HG03457 (cell line): Measurements from ENCODE around the gene GNPAT.

Source experiments
- ATAC-seq: cut with Tn5 transposase; IDR thresholded peaks from one replicate; pipeline ENCODE4 v1.9.1; 2021; ENCODE audit warnings: moderate number of reproducible peaks; ENCODE audit not compliant: unreplicated experiment

GNPAT gene

DNA sequence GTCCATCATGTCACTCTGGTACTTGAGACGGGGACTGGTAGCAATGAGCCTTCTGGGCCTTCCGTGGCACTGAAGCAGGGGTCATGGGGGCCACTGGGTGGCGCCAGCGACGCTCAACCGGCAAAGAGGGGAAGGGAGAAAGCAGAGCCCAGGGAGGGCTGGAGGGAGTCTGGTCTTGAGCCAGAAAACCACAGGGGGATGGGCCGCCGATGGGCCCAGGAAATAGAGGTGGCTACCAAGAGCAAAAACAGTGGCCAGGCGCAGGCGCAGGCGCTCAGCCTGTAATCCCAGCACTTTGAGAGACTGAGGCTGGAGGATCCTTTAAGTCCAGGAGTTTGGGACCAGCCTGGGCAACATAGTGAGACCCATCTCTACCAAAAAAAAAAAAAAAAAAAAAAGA, 74.9 kb downstream of the GNPAT start:
- no peak for ATAC-seq

DNA sequence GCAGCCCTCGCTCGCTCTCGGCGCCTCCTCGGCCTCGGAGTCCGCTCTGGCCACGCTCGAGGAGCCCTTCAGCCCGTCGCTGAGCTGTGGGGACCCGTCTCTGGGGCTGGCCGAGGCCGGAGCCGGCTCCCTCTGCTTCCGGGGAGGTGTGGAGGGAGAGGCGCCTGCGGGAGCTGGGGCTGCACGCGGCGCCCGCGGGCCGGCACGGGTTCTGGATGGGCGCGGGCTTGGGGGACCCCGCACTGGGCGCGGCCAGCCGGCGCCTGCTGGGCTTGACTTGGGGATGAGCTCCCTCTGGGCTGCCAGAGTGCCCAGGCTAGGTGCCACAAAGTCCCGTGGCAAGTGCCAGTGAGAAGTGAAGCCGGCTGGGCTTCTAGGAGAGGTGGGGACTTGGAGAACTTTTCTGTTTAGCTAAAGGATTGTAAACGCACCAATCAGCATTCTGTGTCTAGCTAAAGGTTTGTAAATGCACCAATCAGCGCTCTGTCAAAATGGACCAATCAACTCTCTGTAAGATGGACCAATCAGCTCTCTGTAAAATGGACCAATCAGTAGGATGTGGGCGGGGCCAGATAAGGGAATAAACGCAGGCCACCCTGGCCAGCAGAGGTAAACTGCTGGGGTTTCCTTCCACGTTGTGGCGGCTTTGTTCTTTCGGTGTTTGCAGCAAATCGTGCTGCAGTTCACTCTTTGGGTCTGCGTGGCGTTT, 76.4 kb downstream of the GNPAT start:
- ATAC-seq = no peak

DNA sequence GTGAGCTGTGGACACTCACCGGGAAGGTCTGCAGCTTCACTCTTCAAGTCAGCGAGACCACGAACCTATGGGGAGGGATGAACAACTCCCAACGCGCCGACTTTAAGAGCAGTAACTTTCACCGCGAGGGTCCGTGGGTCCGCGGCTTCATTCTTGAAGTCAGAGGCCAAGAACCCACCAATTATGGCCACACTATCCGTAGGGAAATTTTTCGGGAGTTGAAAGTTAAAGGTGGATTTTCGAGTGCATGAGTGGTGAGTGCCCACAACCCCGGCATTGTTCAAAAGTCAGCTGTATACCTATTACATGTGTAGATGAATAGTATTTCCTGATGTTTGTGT, 77.0 kb downstream of the GNPAT start:
- no peak for ATAC-seq

DNA sequence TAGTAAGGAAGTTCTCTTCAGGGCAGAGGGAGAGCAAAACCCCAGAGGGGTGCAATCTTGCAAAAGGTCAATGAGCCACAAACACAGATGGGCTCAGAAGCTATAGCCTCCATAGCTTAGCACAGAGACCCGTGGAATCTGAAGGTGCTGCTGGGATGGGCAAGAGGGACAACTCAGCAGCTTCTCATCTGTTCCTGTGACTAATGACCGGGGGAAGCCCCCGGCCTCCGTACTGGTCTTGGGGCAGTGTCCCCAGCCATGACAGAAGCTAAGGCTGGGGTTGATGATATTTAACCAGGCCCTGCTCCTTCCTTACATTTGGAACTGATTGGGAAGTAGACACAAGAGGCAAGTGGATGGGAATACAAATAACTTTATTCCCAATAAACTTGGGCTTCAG, 77.6 kb downstream of the GNPAT start:
- ATAC-seq = no peak

DNA sequence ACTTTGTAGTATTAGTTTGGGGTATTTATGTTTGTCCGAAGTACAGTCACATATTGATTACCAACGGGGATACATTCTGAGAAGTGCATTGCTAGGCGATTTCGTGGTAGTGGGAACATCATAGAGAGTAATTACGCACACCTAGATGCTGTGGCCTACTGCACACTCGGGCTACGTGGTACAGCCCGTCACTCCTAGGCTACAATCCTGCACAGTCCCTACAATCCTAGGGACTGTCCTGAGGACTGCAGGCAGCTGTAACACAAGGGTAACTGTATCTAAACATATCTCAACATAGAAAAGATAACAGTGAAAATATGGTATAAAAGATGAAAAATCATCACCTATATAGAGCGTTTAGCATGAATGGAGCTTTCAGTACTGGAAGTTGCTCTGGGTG, 78.1 kb downstream of the GNPAT start:
- no peak for ATAC-seq

DNA sequence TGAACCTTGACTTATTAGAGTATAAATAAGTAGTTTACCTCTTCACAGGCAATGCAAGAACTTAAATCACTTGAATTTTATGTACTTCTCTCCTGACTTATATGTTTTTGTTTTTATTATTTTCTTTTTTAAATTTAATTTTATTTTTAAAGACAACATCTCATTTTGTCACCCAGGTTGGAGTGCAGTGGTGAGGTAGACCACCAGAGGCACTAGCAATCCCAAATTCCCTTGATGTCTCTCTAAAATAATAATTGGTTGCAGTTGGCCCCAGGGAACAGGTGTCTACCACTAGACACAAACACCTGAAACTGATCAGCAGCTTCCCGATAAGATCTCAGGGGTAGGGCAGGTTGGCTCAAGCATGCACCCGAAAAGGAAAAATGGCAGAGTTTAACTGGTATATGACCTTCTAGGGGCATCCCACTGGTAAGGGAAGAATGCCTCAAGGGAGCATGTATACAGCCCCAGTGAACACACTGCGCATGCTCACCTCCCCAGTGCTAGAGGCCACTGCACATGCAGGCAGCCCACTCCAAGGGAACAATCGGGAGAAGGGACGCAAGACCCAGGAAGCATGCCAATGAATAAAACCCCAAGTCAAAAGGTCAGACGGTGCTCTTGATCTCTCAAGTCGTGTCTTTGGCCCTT, 82.0 kb downstream of the GNPAT start:
- no peak for ATAC-seq

DNA sequence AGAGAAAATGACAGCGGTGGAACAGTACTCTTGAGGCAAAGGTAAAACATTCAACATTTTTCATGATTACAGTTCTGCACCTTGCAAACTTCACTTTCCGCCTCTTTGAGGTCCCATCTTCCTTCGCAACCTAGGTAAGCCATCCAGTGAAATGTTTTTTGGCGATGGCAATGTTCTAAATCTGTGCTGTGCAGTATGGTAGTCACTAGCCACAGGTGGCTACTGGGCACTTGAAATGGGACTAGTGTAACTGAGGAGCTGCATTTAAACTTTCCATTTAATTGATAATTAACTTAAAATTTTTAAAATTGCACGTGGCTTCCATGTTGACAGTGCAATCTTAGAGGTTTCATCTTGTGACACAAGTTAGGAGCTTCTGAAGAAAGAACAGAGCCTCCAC, 83.6 kb downstream of the GNPAT start:
- no peak for ATAC-seq

DNA sequence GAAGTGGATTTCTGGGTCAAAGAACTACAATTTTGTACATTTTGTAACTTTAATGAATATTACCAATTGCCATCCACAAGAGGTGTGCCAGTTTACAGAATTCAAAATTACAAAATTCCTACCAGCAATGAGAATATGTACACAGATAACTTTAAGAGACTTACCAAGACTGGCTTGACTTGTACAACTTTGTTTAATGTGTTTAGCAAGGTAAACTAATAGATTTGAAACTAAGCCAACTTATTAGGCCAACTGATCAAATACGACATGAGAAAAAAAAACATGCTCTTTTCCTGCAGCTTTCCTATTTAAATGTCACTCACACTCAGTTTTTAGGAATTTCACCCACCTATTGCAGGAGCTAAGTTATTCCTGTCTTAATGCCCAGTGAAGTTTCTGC, 85.2 kb downstream of the GNPAT start:
- ATAC-seq = no peak
